Hematopoietic multipotent progenitor cell treated with erythropoietin and hydrocortisone succinate and interleukin-3 and kit ligand, for 17 days (in vitro differentiated cells): ENCODE measurements around the gene FAM50A.
A peak's percentile ranks its signal among the peaks of the same experiment; 100 is the strongest.

Source experiments
- DNase-seq: peaks from one replicate; pipeline ENCODE4 v3.0.0-alpha.2; 2015; ENCODE audit warnings: low spot score

FAM50A gene

GRCh38 chrX:154413142-154413541 is 30.8 kb upstream of the FAM50A start:
- DNase-seq = no peak

- no peak for DNase-seq
These were observed 26.8 kb upstream of the FAM50A start for GRCh38 chrX:154417157-154417556.

- no peak for DNase-seq
These were observed 24.8 kb upstream of the FAM50A start for GRCh38 chrX:154419189-154419588.

DNA sequence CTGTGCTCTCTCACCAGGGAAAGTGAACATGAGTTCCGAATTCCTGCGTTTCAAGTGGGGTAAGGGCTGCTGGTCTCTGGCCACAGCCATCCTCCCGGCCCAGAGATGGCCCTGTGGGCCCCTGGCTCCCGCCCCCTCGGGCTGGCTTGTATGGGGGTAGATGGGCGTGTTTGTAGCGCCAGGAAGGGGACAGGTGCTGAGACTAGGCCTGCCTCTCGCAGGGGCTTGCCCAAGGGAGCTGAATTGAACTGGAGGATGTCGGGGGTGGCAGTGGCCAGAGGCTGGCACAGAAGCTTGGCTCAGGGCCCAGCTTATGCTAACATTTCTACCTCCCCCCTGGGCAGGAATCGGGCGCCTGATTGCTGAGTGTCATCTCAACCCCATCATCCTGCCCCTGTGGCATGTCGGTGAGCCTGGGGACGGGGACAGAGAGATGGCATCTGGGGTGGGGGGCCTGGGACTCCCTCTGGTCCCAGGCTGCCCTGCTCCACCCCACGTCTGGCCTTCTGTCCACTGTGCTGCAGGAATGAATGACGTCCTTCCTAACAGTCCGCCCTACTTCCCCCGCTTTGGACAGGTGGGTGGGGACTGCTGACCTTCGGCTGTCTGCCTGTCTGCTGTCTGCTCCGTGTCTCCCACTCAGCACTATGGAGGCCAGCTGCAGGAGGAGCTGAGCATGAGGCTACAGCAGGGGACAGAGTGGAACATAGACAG is 24.1 kb upstream of the FAM50A start:
- DNase-seq = no peak

GRCh38 chrX:154420402-154420756 is 23.6 kb upstream of the FAM50A start:
- no peak for DNase-seq

- DNase-seq = no peak
These were observed 16.8 kb upstream of the FAM50A start for GRCh38 chrX:154426916-154427770.

GRCh38 chrX:154428176-154429171 is 15.5 kb upstream of the FAM50A start, which contains the start of gene ATP6AP1:
ATP6AP1 (plus strand) TSS chrX:154428677; CDS start chrX:154428693, 16 bp downstream.
- DNase-seq = peak; percentile 89

- DNase-seq = peak; percentile 7
These were observed 14.2 kb upstream of the FAM50A start for GRCh38 chrX:154429711-154430110.

- no peak for DNase-seq
These were observed 13.5 kb upstream of the FAM50A start for GRCh38 chrX:154430479-154430878.

GRCh38 chrX:154430916-154431315 is 13.0 kb upstream of the FAM50A start:
- no peak for DNase-seq

DNA sequence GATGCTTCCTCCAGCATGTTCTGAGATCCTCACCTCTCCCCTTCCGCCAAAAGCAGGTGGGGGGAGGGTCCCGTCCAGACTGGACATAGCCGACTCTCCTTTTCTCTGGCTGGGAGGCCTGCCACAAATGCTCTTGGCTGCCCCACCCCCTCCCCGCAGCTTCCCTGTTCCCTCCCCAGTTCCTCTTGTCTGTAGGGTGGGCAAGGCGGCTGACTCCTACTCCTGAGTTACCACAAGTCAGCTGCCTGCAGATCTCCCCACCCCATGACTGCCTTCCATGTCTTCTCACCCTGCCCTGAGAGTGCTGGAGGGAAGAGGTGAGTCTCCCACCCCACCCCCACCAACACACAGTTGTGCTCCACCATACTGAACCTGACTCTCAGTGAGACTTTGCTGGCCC is 12.6 kb upstream of the FAM50A start:
- no peak for DNase-seq

- DNase-seq = no peak
These were observed 11.7 kb upstream of the FAM50A start for GRCh38 chrX:154432210-154432609.

DNA sequence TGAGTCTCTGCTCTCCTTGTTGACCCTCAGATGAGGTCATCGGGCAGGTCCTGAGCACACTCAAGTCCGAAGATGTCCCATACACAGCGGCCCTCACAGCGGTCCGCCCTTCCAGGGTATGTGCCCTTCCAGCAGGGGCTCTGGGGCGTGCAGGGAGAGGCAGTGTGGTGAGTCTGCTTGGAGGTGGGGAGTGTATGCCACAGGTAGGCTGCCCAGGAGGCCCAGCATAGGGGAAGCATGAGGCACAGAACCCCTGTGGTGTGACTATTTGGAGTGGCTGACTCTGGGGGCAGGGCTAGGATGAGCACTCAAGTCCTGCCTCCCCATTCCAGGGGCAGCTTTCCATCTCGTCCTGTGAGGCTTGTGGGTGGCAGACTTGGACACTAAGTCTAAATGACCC is 10.3 kb upstream of the FAM50A start:
- DNase-seq = no peak

GRCh38 chrX:154434394-154435168 is 9.4 kb upstream of the FAM50A start:
- DNase-seq = no peak

GRCh38 chrX:154435171-154435733 is 8.7 kb upstream of the FAM50A start:
- DNase-seq = no peak

- DNase-seq = peak; percentile 53
These were observed 7.5 kb upstream of the FAM50A start for GRCh38 chrX:154436374-154436982.

DNA sequence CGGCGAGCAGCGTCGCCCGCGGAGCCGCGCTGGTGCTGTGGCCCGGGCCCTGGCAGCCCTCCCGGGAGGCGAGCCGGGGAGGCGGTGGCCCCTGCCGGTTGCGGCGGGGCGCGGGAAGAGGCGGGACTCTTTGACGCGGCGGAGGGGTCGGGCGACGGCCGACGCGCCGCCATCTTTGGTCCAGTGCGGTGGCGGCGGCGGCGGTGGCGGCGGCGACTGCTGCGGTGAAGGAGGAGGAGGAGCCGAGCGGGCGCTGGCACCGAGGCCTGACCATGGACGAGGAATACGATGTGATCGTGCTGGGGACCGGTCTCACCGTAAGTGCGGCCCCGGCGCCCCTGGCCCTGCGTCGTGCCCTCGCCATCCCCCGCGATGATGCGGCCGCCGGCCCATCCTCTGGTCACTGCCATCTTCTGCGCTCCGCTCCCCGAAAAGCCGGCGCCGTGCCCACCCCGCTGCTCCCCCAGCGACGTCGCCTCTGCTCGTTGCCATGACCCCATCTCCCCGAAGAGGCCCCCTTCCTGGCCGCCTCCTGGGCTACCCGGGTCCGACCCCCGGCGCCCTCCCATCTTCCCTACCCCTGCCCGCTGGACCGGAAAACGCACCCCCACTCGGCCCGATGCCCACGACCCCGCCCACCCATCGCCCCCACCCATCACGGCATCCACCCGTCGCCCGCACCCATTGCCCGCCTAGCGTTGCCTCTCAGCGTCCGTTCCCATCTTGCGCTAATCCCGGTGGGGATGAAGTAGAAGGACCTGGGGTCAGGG is 6.8 kb upstream of the FAM50A start, which contains the start of gene GDI1:
TSS of gene GDI1 (plus strand) at position 172 of the 770 bp plus-strand sequence. CDS start at position 273, 101 bp downstream.
- peak; percentile 69 for DNase-seq

DNA sequence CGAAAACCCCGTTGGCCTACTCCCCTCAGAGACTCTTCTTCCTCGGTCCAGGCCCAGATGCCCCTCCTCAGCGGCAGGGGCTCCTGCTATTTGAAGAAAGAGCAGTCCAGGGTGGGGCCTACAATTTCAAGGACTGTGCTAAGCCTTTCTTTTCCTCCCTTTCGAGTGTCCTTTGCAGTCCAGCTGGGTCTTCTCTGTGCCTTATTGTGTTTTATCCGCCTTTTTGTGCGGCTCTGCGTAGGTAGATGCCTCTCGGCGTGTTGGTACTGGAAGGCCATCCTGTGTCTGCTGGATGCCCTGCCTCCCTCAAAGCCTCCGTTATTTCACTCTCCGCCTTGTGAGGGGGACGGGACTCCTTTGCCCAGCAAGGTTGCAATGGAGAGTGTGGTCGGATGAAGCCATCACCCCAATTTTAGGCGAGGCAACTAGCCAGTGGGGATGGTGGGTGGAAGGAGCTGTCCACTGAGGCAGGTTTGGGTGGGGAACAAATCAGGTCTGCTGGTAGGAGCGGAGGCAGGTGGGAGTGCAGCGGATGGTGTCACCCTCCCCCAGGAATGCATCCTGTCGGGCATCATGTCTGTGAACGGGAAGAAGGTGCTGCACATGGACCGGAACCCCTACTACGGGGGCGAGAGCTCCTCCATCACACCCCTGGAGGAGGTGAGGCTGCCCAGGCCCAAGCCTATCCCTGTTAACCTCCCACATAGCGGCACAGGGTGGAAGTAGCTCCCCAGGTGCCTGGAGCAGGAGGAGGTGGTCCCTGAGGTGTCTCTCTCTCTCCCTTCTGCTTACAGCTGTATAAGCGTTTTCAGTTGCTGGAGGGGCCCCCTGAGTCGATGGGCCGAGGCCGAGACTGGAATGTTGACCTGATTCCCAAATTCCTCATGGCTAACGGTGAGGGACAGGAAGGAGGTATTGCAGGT is 5.7 kb upstream of the FAM50A start:
- no peak for DNase-seq
